ENCODE results near the gene LNX1.
"Not testable (repeated sequence)": the region's sequence is repeated elsewhere in the genome, so short reads cannot be mapped to it uniquely, and the experiment has no call there.

Gene LNX1

DNA sequence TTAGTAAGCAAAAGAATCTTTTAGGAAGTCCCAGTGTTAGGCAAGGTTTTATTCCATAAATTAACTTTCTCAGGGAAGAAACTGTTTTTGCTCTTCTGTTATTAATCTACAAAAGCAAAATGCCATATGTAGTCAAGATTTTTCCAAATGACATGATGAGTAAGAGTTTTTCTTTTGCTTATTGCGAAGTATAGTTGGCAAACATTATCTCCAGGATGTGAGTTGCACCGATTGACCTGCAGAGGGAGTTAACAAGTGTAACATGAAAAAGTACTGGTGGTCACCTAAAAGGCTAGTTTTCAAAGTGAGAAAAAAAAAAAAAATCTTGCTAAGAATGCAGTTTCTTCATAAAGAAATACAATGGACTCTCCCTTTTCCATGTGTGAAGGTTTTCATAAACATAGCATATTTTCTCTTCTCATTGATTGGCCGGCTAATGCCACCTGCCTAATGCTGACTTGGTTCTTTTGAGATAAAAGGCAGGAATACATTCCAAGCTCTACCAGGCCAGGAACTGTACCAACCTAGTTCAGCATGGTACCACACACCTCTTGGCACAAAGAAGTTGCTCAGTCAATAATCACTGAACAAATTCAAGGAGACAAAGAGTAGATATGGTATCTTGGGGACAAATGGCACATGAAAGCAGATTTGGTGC, 100.2 kb downstream of the LNX1 start:
- DNase-seq = peak; percentile 29 to 44

DNA sequence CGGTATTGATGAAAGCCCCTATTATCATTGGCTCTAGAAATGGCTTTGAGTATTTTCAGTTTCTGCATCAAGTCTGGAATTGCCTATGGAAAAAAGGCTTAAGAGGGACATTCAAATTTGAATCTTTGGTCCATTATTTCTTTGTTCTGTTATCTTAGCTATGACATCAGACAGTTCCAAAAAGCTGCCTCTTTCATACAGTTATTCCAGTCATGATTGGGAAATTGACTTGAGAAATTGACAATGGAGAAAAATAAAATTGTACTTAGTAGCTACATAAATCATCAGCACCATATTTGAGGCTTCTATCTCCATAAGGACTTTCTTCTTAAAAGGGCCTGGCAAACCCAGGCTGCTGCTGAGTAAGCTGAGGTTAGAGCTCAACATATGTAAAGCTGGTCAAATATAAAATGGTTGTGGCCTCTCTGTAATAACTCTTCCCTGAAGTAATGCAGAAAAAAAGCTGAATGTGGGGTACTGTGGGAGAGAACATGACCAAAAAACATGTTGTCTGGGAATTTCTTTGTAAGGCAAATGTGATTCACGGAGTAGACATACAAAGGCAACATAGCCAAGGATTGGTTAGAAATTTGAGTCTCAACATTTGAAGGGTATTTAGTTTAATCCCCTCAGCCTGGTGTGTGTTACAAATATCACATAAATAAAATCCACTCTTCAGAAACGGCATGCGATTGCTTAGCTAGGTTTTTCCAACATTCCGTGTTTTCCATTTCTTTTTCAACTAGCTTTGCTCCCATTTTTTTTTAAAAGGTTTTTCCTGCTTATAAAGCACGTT, 100.9 kb downstream of the LNX1 start:
- no peak for DNase-seq

DNA sequence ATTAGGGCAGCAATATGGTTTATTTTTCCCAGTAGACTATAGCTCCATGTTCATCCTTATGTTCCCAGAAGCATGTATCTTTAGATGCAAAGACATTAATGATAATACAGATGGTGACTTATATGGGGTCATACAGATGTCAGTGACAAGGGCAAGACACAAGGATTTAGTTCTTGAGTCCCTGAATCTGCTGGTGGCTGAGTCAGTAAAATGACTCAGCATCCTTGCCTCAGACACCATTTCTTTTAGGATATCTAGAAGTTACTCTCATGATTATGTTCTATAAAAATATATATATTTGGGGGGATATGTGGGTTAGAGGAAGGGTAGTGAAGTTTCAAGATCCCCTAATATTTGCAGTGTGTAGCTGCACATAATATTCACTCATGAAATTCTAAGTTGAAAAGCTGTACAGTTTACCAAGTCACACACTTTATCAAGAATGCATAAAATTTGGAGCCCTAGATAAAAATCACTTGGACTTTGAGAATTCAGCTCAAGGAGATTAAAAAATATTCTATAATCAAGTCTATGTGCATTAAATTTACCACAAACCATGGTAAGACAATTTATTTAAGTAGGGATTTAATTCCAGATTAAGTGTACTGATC, 101.9 kb downstream of the LNX1 start:
- DNase-seq = peak in 1 of 2 donors; percentile 3

DNA sequence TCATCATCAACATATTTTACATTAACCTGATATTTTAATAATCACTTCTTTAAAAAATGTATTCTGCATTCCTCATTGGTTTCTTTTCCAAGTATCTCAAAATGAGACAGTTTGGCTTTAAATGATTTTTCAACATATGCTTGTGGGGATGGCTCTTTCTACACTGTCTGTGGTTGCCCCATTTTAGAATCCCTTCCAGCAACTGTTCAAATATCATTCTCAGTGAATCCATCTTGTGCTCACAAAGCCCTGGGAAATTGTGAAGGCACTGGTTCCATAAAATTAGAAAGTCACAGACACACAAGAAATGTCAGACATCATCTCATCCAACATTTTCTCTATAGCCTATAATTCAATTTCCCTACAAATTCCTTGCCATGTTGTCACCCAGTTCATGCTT, 103.5 kb downstream of the LNX1 start:
- no peak for DNase-seq

DNA sequence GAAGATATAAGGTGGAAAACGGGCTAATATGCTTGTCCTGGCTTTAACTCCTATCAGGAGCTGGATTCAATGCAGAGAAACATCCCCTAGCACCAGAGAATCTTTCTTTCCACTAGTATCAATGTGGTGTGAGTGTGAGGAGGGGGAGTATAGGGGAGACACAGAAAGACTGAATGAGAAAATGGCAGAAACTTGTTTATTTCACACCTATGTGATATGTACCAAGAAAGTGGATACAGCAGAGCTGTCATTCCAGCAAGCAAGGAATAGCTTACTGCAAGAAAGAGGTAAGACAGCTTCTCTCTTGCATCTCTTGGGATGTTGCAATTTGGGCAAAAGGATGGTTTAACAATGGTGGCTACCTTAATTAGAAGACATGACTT, 105.6 kb downstream of the LNX1 start:
- no peak for DNase-seq

DNA sequence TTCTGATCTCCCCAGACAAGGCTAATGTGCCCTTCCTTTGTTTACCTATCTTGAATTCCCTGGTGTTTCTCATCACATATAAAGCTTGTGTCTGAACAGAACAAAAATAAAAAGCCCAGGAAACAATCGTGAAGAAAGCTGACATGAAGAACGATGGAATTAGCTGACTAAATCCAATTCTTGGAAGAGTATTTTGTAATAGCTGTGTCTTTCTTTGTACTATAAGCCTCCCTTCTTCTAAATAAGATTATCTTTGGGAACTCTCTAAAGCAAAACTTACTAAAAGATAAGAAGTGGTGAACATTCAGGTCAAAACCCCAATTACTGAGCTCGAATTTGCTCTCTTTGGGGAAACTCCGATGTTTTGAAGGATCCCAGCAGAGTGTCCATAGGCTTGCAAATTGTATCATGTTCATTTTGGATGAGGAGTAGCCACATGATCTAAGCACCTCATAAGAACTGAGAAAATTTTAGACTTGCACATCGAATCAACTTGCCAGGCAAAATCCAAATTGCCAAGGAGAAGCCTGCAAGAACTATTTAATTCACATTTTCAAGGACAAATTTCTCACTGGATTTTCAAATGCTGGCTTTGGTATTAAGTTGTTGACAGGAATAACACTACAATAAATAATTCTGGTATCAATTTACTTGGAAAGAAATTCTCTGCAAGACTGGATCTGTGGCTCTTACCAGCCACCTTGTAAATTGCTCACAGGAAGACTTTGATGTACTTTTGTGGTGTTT, 106.2 kb downstream of the LNX1 start:
- no peak for DNase-seq

DNA sequence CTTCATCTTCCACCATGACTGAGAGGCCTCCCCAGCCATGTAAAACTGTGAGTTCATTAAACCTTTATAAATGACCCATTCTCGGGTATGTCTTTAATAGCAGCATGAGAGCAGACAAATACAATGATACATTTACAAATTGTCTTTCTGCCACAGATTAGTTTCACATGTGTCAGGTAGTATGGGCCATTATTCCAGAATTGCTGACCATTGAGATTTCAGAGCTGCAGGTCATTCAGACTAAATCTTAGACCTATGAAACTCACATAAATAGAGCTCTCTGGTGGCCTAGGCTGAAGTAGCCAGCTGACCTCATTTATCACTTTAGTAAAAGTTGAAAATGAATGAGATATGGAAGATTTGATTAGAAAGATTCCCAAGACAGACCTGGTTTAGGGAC, 108.0 kb downstream of the LNX1 start:
- DNase-seq = no peak

DNA sequence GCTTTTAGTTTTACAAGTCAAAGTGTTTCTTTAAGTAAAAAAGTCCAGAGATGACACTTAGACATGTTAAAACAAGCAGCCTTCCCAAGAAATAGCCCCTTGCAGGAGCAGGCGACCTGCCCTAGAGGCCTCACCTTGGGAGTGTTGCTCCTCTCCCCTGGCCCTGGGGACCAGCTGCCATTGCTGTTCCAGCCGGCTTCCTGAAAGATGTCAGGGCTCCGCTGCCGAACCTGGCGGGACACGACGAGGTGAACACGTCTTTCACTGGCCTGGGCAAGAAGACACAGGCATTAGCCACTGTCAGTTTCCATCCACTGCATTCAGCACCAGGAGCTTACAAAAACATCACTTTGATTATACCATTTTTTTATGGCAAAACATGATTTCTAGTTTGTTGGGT, 109.7 kb downstream of the LNX1 start:
- DNase-seq = no peak

DNA sequence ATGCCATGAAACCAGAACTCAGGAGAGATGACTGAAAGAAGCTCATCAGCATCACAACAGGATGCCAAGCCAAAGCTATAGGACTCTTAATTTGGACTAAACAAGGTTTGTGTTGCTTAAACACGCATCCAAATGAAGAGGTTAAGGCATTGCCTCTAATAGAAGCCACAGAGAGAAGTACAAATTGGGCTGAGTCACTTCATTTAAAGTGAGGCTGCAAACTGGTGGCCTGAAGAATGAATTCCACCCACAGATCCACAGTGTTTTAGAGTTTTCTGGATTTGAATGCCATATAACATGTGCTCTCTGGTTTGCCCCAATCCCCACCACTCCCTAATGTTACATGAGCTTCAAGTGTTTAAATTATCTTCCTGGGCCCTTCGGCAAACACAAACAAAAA, 110.4 kb downstream of the LNX1 start:
- DNase-seq = no peak

DNA sequence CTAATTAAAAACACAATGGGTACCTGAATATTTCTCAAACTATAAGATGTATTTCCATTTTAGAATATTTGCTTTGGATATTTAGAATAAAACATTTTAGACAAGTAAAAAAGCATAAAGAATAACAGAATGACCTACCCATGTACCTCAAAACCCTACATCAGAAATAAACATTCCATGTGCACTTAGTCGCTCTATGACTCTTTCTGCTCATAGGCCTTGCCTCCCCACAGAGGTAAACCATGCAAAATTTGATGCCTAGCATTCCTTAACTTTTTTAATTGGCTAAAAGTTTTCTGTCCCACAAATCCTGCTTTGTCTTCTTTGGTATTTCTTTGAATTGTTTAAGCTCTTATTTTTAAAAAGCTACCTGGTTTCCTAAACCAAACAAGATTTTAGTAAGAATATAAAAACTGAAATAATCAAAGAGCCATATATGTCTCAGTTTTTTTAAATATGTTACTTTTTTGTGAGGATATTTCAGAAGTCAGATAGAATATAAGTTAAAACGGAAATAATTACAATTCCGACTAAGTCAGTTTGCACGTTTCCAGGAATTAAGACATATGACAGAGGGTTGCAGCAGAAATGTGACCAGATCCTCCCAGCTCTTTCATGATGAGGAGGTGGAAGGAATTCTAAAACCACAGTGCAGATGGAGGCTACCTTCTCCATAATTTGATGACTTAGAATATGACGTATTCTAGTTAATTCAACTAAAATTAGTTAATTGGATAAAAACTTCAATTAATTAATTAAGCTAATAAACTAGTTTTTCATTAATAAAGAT, 111.4 kb downstream of the LNX1 start:
- DNase-seq = no peak

DNA sequence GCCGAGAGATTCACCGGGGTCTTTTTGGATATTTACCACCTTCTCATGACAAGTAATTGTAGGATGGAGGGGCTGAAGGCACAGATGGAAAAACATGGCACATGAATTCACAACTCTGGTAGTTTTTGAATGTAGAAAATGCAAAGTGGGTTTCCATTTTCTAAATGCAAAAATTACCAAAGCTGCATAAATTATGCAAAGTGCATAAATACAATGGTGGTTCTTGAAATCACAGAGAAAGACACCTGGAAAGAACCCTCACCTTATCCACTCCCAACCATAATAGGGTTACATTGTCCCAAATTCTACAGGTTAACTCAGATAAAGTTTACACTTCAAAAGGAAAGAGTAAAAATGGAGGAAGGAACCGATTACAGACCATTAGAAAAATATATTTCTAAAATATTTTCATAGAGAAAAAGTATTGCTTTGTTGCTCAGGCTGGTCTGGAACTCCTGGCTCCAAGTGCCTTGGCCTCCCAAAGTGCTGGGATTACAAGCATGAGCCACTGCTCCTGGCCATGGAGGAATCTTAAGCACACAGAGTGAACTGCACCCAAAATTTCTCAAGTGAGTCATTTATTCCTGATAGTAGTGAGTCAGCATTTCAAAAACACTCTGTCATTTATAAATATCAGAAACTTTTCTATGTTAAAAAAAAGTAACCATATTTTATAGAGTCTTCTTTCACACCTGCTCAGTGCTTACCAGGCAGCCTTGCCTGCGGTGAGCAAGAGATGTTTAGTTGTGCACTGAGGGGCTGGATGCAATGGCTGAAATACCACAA, 112.4 kb downstream of the LNX1 start:
- no peak for DNase-seq

DNA sequence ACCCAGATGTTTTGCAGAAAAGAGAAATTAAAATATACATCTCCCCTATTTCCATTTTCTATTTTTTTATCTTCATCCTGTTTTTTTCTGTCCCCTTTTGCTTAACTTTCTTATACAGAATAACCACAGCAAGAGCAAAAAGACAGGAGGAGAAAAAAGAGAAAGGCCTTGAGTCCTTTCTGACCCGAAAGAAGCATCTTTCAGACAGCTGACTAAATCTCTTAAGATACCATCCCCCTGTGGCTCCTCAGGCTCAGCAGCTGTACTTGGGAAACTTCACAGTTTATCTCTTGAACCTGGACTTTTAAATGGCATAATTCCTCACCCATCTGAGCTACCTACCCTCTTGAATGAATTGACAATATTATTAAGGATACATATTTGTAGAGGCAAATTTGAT, 113.7 kb downstream of the LNX1 start:
- no peak for DNase-seq

DNA sequence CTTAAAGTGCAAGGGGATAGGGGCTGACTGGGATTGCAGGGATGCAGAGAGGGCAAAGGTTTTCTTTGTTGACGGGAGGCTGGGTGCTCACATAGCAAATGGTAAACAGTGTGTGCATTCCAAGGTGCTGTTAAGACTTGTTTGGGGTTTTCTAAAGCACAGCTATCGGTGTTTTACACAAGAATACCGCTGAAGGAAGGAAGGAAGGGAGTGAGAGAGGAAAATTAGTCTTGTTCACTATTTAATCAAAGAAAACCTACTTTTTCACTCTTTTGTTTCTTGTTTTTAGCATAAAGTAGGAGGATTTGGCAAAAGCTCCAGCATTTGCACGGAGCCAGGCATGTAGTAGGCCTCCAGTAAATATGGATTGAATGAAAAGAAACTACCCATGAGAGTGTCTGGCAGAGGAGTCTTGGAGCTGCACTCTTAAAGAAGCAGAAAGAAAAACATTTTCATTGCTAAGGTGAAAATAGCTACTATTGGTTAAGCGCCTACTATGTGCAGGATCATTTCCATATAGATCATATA, 114.2 kb downstream of the LNX1 start:
- DNase-seq = no peak

DNA sequence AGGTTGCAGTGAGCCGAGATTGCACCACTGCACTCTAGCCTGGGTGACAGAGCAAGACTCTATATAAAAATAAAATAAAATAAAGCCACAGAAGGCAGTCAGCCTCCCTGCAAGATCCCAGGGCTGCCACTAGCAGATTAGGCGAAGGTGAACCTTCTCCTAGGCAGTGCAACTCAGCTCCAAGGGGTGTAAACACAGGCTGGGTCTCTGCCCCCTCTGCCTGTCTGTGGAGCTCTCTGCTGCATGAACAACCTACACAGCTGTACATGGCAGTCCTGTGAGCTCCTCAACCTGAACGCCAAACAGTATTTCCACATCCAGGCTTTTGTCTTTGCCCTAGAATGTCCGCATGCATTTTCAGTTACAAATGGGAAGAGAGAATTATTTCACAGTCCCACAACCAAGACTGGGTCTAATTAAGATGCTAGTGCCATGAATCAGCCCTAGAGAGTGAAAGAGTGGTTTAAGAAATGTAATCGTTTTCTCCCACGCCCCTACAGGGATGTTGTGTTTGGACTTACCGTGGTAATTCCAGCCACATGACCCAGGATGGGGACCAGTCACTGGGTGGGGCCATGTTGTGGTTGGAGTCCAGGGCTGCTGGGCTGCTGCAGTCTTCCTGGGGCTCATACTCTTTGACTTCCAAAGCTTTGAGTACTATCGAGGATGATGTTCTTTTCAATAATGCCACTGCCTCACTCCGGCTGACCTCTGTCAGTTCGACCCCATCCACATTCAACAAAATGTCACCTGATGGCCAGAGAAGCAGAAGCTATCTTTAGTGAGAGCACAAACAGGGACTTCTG, 114.9 kb downstream of the LNX1 start:
- no peak for DNase-seq

DNA sequence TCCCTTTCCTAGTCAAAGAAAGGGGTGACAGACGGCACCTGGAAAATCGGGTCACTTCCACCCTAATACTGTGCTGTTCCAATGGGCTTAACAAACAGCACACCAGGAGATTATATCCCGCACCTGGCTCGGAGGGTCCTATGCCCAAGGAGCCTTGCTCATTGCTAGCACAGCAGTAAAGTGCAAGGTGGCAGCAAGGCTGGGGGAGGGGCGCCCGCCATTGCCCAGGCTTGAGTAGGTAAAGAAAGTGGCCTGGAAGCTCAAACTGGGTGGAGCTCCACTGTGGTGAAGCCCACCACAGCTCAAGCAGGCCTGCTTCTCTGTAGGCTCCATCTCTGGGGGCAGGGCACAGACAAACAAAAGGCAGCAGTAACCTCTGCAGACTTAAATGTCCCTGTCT, 124.7 kb downstream of the LNX1 start:
- not testable (repeated sequence) for DNase-seq

DNA sequence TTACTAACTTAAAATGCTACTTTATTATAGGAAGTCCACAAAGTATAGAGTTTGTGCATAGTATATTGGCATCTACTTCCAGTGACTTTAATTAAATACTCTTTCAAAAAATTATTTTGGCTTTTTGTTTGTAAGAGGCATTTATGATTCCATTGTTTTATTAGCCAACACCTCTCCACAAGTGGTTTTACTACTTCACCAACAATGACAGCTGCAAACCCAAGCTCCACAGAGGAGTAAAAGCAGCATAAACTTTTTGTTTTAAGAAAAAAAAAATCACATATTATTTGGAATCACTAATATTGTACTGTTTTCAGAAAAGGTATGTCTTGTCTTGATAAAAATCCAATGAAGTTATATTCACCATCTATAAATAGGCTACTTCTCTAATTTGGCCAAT, 125.4 kb downstream of the LNX1 start:
- DNase-seq = no peak

DNA sequence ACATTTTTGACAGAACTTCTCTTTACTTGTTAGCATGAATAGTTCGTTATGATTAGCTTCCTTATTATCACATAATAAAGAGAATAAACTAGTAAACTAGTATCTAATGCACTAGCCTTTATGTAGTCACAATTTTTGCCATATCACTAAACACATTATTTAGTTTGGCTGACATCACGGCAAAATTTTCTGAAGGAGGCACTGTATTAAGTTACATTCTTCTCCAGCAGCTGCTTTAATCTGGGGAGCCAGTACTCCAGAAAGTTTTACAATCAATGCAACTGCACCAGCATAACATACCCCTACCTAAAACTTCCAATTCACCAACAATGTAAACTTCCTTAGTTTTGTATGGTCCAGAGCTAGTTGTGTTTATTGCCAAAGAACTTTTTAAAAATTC, 126.0 kb downstream of the LNX1 start:
- no peak for DNase-seq

DNA sequence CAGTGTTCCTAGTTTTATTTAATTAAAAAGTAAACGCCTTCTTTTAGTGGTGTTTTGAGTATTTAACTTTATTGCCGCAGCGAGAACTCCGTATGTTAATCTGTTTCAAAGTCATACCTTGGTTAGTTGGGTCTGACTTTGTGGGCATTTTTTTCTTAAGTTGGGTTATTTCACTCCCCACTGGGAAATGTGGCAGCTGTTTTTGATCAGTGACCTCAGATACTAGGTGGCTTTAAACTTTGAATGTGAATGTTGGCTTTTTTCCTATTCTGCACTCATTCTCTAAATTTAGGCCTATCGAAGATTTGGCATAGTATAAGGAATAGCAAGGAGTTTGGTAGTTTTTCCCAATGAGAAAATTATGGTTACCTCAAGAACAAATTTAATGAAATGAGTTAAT, 127.9 kb downstream of the LNX1 start:
- no peak for DNase-seq

DNA sequence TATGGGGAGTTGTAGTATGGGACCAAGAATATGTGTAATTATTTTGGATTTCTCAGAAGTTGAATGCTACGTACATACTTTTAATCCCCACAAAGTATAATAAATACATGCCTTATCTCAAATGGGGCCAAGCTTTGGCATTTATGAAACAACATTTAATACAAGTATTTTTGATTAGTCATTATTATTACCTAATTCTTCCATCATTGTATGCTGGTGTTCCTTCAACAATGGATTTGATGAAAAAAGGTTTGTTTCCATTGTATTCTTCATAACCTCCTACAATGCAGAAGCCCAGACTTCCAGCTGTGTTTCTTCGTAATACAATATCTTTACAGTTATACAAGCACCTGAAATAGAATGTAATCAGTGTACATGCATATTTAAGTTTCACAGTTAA, 130.0 kb downstream of the LNX1 start:
- DNase-seq = no peak

DNA sequence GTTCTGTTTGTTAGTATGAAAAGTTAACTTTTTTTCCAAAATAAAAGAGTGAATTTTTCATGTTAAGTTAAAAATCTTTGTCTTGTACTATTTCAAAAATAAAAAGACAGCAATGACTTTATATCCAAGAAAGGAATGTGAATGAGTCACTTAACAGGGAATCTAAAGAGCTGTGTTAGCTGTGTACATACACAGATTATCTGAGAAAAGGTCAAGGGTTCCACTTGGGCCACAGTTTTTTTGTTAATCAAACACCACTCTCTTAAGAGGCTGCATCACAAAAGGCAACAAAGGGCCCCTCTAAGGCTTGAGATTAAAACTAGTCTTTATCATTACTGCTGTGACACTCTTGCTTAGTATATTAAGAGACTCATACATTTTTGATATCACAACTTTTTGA, 131.7 kb downstream of the LNX1 start:
- DNase-seq = no peak

DNA sequence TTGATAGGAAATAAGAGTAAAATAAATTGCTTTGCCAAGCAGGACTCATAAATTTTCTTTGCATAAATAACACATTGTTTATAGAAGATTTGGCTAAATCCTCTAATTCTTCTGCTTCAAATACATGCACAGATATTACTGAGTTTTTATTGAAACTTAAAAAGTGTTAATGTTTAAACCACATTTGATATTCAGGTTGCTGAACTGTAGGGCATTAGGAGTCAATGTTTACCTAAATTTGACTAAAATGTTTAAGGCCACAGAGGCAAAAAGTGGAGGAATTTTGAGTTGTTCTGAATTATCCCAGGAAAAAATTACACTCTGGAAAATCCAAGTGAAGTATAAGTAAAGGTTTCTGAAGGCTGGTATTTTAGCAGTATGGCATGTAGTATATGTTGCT, 135.1 kb downstream of the LNX1 start:
- DNase-seq = no peak
